K562 (cell line): Measurements from ENCODE around the gene VWF.

Source experiments
- E2F3 ChIP-seq: fragments of 250-450 bp; sonication (Bioruptor Pico); IDR thresholded peaks from 2 replicates; pipeline ENCODE4 v1.4.0; 2020; ENCODE audit warnings: mild to moderate bottlenecking
- HMGXB4 ChIP-seq: sonication (generic); formaldehyde crosslinking; IDR thresholded peaks from 2 replicates; pipeline ENCODE4 v1.8.1; 2023; ENCODE audit warnings: mild to moderate bottlenecking, missing genetic modification reagents
- KDM2B ChIP-seq: fragments of 250-450 bp; sonication (Bioruptor Pico); IDR thresholded peaks from 2 replicates; pipeline ENCODE4 v1.8.0; 2021; ENCODE audit warnings: mild to moderate bottlenecking, moderate library complexity
- NR2C2 ChIP-seq, 2 experiments: fragments of 200-800 bp in 1 of 2; sonication (Bioruptor generic) in 1 of 2; sonication (generic) in 1 of 2; formaldehyde crosslinking in 1 of 2; IDR thresholded peaks; 2 replicates each; pipeline versions ENCODE4 v1.6.1 to v1.8.0; 2016 to 2022; ENCODE audit warnings: mild to moderate bottlenecking in 1 of 2, missing compliant biosample characterization in 1 of 2, missing genetic modification characterization in 1 of 2, missing genetic modification reagents in 1 of 2
- REST ChIP-seq, 2 experiments: fragments of 450-650 bp; formaldehyde crosslinking in 1 of 2; IDR thresholded peaks; 2 replicates each; pipeline versions ENCODE4 v1.4.0 to v1.6.1; 2014 to 2020; ENCODE audit warnings: mild to moderate bottlenecking in 2 of 2, borderline replicate concordance in 1 of 2, low read depth in 1 of 2
- STAT5A ChIP-seq: IDR thresholded peaks from 2 replicates; pipeline ENCODE4 v1.6.1; 2012; ENCODE audit warnings: low read length, inconsistent platforms, borderline replicate concordance
- ZFP36 ChIP-seq: fragments of 150-350 bp; IDR thresholded peaks from 2 replicates; pipeline ENCODE4 v1.6.1; 2018; ENCODE audit warnings: low read length, low read depth; ENCODE audit not compliant: partially characterized antibody
- ZSCAN29 ChIP-seq: fragments of 450-650 bp; IDR thresholded peaks from 2 replicates; pipeline ENCODE4 v1.6.1; 2017
- TF ChIP-seq, protein P1 (sequence below), 3 experiments: IDR thresholded peaks in 2 of 3; conservative IDR thresholded peaks in 1 of 3; 2 replicates each; pipeline ENCODE4 v1.5.1; 2011 to 2012; ENCODE audit warnings: low read length in 3 of 3, mild to moderate bottlenecking in 3 of 3, control low read depth in 2 of 3, improper control_type of control experiment in 1 of 3, inconsistent platforms in 1 of 3, low read depth in 1 of 3, mixed read lengths in 1 of 3, moderate library complexity in 1 of 3; ENCODE audit not compliant: insufficient read depth in 2 of 3
- TF ChIP-seq, protein P2 (sequence below): fragments of 250-450 bp; sonication (Bioruptor Pico); IDR thresholded peaks from 2 replicates; pipeline ENCODE4 v1.4.0; 2020; ENCODE audit warnings: mild to moderate bottlenecking, moderate library complexity
- TF ChIP-seq, protein P3 (sequence below): fragments of 450-650 bp; IDR thresholded peaks from 2 replicates; pipeline ENCODE4 v1.6.1; 2017; ENCODE audit warnings: antibody characterized with exemption

GRCh38 chr12:5976196-5976595, 148.3 kb downstream of the VWF start:
- TF ChIP-seq ZFP36 (no peak), STAT5A (no peak), ZSCAN29 (no peak), HMGXB4 (CRISPR knock-in tag) (no peak), E2F3 (CRISPR knock-in tag) (no peak), NR2C2 (CRISPR knock-in tag; IDR thresholded peaks at IDR 0.05) (no peak), NR2C2 (tag; IDR thresholded peaks at IDR 0.05) (no peak), REST (IDR thresholded peaks at IDR 0.05; ENCODE audit: borderline replicate concordance) (no peak), REST (CRISPR knock-in tag; IDR thresholded peaks at IDR 0.05; ENCODE audit: low read depth) (no peak), KDM2B (CRISPR knock-in tag) (no peak)
- TF ChIP-seq, protein P1, sequence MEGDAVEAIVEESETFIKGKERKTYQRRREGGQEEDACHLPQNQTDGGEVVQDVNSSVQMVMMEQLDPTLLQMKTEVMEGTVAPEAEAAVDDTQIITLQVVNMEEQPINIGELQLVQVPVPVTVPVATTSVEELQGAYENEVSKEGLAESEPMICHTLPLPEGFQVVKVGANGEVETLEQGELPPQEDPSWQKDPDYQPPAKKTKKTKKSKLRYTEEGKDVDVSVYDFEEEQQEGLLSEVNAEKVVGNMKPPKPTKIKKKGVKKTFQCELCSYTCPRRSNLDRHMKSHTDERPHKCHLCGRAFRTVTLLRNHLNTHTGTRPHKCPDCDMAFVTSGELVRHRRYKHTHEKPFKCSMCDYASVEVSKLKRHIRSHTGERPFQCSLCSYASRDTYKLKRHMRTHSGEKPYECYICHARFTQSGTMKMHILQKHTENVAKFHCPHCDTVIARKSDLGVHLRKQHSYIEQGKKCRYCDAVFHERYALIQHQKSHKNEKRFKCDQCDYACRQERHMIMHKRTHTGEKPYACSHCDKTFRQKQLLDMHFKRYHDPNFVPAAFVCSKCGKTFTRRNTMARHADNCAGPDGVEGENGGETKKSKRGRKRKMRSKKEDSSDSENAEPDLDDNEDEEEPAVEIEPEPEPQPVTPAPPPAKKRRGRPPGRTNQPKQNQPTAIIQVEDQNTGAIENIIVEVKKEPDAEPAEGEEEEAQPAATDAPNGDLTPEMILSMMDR (IDR thresholded peaks at IDR 0.05 in 2 of 3, conservative IDR thresholded peaks at IDR 0.05 in 1 of 3; ENCODE audit: insufficient read depth in 2 of 3, low read depth in 1 of 3, low read length in 3 of 3), result no peak
- TF ChIP-seq, protein P2, sequence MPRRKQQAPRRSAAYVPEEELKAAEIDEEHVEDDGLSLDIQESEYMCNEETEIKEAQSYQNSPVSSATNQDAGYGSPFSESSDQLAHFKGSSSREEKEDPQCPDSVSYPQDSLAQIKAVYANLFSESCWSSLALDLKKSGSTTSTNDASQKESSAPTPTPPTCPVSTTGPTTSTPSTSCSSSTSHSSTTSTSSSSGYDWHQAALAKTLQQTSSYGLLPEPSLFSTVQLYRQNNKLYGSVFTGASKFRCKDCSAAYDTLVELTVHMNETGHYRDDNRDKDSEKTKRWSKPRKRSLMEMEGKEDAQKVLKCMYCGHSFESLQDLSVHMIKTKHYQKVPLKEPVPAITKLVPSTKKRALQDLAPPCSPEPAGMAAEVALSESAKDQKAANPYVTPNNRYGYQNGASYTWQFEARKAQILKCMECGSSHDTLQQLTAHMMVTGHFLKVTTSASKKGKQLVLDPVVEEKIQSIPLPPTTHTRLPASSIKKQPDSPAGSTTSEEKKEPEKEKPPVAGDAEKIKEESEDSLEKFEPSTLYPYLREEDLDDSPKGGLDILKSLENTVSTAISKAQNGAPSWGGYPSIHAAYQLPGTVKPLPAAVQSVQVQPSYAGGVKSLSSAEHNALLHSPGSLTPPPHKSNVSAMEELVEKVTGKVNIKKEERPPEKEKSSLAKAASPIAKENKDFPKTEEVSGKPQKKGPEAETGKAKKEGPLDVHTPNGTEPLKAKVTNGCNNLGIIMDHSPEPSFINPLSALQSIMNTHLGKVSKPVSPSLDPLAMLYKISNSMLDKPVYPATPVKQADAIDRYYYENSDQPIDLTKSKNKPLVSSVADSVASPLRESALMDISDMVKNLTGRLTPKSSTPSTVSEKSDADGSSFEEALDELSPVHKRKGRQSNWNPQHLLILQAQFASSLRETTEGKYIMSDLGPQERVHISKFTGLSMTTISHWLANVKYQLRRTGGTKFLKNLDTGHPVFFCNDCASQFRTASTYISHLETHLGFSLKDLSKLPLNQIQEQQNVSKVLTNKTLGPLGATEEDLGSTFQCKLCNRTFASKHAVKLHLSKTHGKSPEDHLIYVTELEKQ (CRISPR knock-in tag), result no peak
- TF ChIP-seq, protein P3, sequence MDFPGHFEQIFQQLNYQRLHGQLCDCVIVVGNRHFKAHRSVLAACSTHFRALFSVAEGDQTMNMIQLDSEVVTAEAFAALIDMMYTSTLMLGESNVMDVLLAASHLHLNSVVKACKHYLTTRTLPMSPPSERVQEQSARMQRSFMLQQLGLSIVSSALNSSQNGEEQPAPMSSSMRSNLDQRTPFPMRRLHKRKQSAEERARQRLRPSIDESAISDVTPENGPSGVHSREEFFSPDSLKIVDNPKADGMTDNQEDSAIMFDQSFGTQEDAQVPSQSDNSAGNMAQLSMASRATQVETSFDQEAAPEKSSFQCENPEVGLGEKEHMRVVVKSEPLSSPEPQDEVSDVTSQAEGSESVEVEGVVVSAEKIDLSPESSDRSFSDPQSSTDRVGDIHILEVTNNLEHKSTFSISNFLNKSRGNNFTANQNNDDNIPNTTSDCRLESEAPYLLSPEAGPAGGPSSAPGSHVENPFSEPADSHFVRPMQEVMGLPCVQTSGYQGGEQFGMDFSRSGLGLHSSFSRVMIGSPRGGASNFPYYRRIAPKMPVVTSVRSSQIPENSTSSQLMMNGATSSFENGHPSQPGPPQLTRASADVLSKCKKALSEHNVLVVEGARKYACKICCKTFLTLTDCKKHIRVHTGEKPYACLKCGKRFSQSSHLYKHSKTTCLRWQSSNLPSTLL, result no peak
